Kidney glomerular epithelial cell (primary cell): ENCODE measurements around the gene KRTAP9-7.
"Not testable (repeated sequence)": the region's sequence is repeated elsewhere in the genome, so short reads cannot be mapped to it uniquely, and the experiment has no call there.

Experiments used
- DNase-seq: peaks from one replicate; lab custom pipeline; 2025; lab: John Stamatoyannopoulos, UW

Gene KRTAP9-7

GRCh38 chr17:41275648-41276190 is at the start of gene KRTAP9-7:
KRTAP9-7 (plus strand) TSS chr17:41275698; CDS start chr17:41275698, 0 bp downstream.
- DNase-seq: not testable (repeated sequence)

- DNase-seq: no peak
These were observed 49.4 kb upstream of the KRTAP9-7 start for GRCh38 chr17:41226051-41226450.

- not testable (repeated sequence) for DNase-seq
These were observed 48.9 kb upstream of the KRTAP9-7 start, which contains the start of gene KRTAP9-2 for GRCh38 chr17:41226598-41227095. KRTAP9-2 (plus strand) TSS chr17:41226648; CDS start chr17:41226655, 7 bp downstream.

- no peak for DNase-seq
These were observed 45.4 kb upstream of the KRTAP9-7 start for GRCh38 chr17:41230094-41230493.

- DNase-seq: no peak
These were observed 43.8 kb upstream of the KRTAP9-7 start for GRCh38 chr17:41231731-41232130.

GRCh38 chr17:41232399-41233105 is 42.9 kb upstream of the KRTAP9-7 start, which contains the start of gene KRTAP9-3:
KRTAP9-3 (plus strand) TSS chr17:41232449; CDS start chr17:41232502, 53 bp downstream.
- not testable (repeated sequence) for DNase-seq

- not testable (repeated sequence) for DNase-seq
These were observed 38.4 kb upstream of the KRTAP9-7 start for GRCh38 chr17:41237116-41237515.

GRCh38 chr17:41237949-41238437 is 37.5 kb upstream of the KRTAP9-7 start, which contains the start of gene KRTAP9-8:
KRTAP9-8 (plus strand) TSS chr17:41237999; CDS start chr17:41238052, 53 bp downstream.
- DNase-seq: not testable (repeated sequence)

GRCh38 chr17:41246995-41247787 is 28.3 kb upstream of the KRTAP9-7 start:
- not testable (repeated sequence) for DNase-seq

GRCh38 chr17:41249637-41250240 is 25.8 kb upstream of the KRTAP9-7 start, which contains the start of gene KRTAP9-4:
KRTAP9-4 (plus strand) TSS chr17:41249687; CDS start chr17:41249721, 34 bp downstream.
- DNase-seq: not testable (repeated sequence)

GRCh38 chr17:41251261-41251660 is 24.2 kb upstream of the KRTAP9-7 start:
- no peak for DNase-seq

- DNase-seq: no peak
These were observed 20.6 kb upstream of the KRTAP9-7 start for GRCh38 chr17:41254861-41255260.

GRCh38 chr17:41255381-41256290 is 19.9 kb upstream of the KRTAP9-7 start, which contains the start of gene KRTAP9-9:
KRTAP9-9 (plus strand) TSS chr17:41255384.
- DNase-seq: not testable (repeated sequence)

- DNase-seq: no peak
These were observed 19.2 kb upstream of the KRTAP9-7 start for GRCh38 chr17:41256291-41256685.

GRCh38 chr17:41258406-41258805 is 17.1 kb upstream of the KRTAP9-7 start:
- DNase-seq: no peak

- DNase-seq: no peak
These were observed 12.3 kb upstream of the KRTAP9-7 start for GRCh38 chr17:41263212-41263611.

- DNase-seq: no peak
These were observed 10.9 kb upstream of the KRTAP9-7 start for GRCh38 chr17:41264599-41264998.

- no peak for DNase-seq
These were observed 10.4 kb upstream of the KRTAP9-7 start, which contains the start of gene KRTAP9-6 for GRCh38 chr17:41265078-41265477. KRTAP9-6 (plus strand) TSS chr17:41265378; CDS start chr17:41265378, 0 bp downstream.

GRCh38 chr17:41267711-41268110 is 7.8 kb upstream of the KRTAP9-7 start:
- no peak for DNase-seq

GRCh38 chr17:41271323-41271722 is 4.2 kb upstream of the KRTAP9-7 start:
- not testable (repeated sequence) for DNase-seq
